CD4-positive, alpha-beta T cell treated with Interleukin-12 subunit alpha and Interleukin-12 subunit beta, for 1 hour (primary cell): ENCODE measurements around the gene CYTH4.

ENCODE experiments used
- DNase-seq: peaks from one replicate; pipeline ENCODE4 v3.0.0-alpha.2; 2020

CYTH4 gene

DNA sequence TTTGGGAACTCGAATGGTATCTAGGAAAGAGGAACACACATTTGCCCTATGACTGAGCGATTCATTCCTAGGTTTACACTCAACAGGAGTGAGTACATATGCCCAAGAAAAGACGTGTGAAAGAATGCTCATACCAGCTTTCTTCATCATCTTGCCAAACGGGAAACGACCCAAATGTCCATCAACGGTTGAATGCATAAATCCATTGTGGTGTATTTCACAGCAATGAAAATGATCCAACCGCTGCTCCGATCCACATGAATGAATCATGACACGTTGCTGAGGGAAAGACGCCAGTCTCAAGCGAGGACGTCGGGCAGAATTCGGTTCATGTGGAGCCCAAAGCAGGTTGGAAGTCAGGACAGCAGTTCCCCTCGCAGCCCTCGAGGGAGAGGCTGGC, 71.5 kb downstream of the CYTH4 start:
- no peak for DNase-seq

- DNase-seq = no peak
Measured at GRCh38 chr22:37354261-37354660, 72.0 kb downstream of the CYTH4 start.

- no peak for DNase-seq
Measured at GRCh38 chr22:37354670-37355069, 72.4 kb downstream of the CYTH4 start.

DNA sequence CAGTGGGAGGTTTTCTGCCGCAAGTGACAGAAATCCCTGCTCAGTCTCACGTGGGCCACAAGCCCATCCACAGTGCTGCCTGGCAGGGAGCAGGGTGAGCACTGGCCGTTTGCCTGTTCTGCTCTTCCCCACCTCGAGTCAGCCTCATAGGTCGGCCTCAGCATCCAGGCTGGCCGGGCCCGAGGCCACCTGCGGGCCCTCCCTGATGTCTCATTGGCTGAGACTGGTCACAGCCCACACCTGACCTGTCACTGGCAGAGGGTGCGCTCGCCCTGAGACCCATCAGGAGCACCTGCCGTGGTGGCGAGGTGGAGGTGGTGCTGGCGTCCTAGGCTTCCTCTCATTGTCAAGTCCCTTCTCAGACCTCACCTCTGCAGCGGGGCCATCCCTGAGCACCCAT, 72.9 kb downstream of the CYTH4 start:
- DNase-seq = no peak

DNA sequence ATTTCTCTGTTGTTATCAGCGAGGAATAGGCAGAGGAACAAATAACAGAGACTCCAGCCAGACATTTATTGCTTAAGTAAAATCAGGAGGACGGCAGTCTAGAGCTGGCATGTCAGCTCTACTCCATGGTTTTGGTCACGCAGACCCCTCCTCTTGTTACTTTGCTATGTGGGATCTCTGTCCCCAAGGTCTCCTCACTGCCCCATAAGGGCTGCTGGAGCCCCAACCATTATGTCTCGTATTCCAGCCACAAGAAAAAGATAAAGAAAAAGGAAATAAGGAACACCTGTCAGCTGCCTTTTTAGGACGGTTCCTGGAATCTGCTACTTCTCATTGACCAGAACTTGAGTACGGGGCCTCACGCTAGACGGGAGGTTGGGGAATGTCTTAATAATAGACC, 74.6 kb downstream of the CYTH4 start:
- DNase-seq = no peak

GRCh38 chr22:37357446-37358075, 75.3 kb downstream of the CYTH4 start:
- no peak for DNase-seq

DNA sequence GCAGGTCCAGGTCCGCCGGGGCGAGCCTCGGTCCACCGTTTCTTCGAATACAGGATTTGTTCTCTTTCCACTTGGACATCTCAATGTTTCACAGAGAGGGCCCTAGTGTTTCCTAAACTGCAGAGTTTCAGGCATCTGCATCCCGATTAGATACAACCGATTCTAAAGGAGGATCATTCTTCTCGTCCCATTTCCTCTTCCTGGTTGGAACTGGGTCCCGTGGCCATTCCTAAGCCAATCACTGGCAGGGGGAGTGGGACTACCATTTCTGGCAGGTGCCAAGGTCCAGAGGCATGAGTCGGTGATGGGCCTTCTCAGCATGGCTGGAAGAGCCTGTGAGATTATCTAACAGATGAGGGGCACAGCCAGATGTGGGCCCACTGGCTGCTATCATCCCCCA, 76.1 kb downstream of the CYTH4 start:
- no peak for DNase-seq

DNA sequence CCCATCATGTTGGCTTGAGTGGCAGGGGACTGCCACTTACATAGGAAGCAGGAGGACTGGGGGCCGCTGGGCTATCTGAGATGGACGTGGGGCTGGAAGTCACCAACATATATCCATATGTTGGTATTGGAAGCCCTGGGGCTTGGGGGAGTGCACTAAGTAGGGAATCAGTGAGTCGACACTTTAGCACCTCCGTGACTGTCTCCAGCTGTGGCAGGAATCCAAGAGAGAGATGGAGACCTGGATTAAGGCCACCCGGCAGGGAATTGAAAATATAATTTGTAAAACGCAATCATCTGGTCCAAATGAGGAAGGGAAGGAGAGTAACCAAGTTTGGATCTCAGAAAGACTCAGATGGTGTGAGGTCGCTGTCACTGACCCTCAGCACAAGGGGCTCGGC, 76.6 kb downstream of the CYTH4 start:
- DNase-seq = no peak

DNA sequence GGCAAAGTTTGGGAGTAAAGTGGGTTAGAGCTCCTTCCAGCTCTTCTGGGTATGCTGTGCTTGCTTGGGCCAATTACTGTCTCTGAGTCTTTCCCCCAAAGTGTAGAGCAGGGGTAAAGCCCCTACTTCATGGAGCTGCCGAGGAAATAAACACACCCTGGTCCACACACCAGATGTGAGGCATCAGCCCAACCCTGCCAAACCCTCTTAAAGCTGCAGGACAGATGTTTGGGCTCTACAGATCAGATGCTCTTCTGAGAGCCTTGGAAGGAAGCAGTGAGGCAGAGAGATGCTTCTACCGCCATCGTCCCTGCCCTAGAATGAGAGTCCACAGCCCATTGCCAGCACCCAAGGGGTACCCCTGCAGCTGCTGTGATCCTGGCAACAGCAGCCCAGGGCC, 80.3 kb downstream of the CYTH4 start:
- no peak for DNase-seq

DNA sequence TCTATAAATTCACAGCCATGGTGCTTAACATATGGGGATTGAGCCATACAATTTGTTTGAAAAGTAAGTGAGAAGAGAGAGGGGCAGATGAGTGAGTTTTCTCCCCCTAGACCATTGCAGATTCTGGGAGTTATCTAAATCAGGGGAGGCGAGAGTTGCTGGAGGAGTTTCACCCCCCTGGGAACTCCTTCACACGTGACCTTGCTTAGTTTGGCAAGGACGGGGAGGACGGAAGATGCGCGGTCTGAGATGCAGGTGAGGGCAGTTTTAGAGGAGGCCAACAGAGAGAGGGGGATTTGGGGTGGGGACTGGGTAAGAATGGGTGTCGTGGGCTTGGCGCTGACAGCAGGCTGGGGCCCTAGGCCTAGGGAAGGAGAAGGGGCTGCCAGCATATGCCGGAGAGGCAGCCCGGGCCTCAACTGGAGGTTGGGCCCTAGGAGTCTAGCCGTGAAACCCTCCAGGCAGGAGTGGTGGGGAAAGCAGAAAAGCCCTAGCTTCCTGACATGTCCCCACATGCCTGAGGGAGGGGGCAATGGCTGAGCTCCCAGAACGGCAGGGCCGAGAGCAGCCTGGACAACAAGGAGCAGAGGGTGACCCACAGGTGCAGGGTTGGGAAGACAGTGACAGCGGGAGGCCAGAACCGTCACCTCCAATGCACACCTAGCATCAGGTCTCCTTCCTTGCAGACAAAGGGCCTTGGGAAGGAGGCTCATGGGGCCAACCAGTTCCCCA, 81.1 kb downstream of the CYTH4 start:
- no peak for DNase-seq
